ENCODE results near the gene CDCA3.
"Not testable (repeated sequence)": the region's sequence is repeated elsewhere in the genome, so short reads cannot be mapped to it uniquely, and the experiment has no call there.

The CDCA3 gene

DNA sequence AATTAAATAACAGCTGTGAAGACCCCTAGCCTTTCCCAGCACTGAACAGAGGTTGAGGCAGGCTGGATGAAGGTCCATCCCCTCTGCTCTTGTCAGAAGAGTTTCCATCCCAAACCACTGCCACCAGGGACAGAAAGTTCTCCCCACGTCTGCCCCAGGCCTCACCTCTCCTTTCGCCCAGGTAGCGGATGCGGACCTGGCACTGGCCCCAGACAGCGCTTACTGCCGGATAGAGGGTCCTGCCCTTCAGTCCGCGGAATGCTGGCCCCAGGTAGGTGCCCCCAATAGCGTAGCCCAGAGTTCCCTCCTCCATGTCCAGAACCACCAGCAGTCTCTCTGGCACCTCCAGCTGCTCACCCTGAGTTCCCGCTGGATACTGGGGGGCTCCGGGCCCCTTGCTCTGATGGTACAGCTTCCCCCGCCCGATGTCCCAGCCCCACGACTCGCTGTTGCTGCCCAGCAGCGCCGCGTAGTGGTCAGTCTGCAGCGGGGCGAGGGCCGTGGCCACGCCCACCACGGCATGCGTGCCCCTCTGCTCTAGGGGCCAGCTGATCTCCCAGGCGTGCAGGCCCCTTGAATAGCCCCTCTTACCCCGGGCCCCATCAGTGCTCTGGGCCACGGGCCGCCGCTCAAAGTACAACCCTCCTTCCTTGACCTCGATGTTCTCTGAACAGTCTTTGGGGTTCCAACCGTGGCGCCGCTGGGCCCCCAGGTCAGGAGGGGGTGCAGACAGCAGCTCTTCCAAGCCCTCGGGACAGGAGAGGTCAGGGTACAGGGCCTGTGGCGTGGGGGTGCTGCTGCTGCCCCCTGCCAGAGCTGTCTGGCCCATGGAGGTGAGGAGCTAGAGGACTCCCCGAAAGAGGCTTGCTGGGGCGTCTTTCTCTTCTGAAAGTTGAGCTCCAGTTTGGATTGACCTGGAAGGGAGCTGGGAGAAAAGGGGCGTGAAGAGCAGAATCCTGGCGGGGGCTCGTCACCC lies 21.3 kb upstream of the CDCA3 start:
- DNase-seq (ENCODE audit: low read depth): peak; percentile 73

DNA sequence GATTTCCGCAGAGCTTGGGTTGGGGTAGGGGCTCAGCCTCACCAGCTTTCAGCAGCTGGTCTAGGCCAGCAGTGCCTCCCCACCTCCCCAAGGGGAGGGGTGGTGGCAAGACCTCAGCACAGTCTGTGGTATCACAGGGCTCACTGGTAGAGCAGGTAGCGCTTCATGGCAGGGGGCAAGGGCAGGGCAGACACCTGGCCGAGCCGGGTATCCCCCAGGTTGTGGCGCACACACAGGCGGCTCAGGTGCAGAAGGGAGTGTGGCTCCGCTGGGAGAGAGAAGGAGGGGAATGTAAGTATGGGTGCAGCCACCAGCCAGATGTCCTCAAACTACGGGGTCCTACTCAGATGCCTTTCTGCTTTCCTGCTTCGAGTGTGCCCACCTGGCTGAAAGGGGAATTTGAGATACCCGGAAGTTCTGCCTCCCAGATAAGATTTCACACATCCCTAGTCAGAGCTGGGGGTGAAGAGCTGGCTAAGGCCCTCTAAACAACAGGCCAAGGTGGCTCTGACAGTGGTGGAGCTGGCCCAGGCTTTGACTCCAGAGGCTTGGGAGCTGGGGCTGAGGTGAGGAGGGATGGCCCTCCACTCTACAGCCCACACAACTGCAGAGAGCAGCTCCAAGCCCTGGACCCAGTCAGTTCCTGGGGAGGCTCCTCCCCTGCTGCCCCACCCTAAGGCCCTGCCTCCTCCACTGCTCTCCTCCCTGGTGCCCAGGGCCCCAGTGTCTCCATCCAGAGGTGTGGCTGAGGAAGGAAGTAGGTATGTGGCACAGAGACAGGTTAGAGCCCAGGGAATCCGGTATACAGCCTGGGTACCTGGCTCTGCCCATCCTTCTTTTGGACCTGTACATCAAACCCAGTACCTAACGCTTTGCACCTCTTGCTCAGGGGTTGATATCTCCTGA lies 20.2 kb upstream of the CDCA3 start:
- no peak for DNase-seq (ENCODE audit: low read depth)

GRCh38 chr12:6870304-6870703 lies 19.2 kb upstream of the CDCA3 start:
- DNase-seq (ENCODE audit: low read depth): not testable (repeated sequence)

- DNase-seq (ENCODE audit: low read depth): peak; percentile 73
Measured at GRCh38 chr12:6869049-6870021, 18.2 kb upstream of the CDCA3 start.

DNA sequence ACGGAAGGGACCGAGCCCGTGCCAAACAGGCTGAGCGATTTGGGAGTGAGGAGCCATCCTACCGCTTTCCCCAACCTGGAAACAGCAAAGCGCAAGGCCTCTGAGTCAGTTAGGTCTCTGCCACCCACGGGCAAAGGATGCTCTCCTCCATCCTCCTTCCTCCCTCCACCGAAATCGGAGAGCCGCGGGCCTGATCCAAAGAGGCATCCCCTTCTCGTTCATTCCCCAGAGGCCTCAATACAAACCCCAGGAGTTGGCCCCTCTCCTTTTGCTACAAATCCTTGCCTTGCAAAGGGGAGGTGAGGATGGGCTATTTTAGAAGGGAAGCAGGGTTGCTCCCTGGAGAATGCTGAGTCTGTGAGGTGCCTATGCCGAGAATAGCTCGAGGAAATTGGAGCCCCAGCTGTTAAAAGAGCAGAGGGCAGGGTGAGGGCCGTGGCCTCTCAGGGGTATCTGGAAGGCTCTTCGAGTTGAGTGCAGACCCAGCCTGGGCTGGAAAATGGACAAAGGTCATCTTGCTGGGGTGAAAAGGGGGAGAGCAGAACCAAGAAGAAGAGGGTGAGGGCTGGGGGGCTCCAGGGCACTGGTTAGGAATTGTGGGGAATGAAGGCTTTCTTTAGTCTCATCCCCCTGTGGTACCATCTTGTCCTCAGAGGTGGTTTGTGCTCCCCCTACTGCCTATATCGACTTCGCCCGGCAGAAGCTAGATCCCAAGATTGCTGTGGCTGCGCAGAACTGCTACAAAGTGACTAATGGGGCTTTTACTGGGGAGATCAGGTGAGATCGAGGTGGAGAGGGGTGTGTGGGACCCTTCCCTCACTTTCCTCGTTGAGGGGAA lies 17.3 kb upstream of the CDCA3 start:
- no peak for DNase-seq (ENCODE audit: low read depth)

DNA sequence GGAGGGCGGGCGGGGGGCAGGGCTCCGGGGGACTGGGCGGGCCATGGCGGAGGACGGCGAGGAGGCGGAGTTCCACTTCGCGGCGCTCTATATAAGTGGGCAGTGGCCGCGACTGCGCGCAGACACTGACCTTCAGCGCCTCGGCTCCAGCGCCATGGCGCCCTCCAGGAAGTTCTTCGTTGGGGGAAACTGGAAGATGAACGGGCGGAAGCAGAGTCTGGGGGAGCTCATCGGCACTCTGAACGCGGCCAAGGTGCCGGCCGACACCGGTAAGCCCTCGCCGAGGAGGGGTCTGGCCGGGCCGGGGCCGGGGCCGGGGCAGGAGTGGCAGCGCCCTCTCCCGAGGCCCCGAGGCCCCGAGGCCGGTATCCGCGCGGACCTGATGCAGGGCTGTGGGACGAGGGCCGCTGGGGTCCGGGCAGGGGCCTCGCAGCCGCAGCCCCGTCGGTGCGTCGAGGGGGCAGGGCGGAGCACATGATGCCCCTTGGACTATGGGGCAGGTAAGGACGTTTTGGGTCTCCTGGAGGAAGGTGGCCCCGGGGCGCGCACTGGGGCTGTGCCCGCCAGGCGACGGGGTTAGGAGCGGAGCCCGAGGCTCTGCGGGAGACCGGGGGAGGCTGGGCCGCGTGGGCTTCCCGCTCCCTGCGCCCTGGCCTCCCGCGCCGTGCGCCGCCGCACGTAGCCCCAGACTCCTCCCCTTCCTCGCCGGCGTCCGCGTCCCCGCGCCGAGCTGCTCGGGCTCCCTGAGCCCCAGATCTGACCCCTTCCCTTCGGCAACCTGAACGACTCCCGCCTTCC lies 16.5 kb upstream of the CDCA3 start, which contains the start of gene TPI1:
TPI1 (plus strand) TSS at position 119 of the 798 bp plus-strand sequence; CDS start at position 155, 36 bp downstream.
- peak; percentile 68 for DNase-seq (ENCODE audit: low read depth)

DNA sequence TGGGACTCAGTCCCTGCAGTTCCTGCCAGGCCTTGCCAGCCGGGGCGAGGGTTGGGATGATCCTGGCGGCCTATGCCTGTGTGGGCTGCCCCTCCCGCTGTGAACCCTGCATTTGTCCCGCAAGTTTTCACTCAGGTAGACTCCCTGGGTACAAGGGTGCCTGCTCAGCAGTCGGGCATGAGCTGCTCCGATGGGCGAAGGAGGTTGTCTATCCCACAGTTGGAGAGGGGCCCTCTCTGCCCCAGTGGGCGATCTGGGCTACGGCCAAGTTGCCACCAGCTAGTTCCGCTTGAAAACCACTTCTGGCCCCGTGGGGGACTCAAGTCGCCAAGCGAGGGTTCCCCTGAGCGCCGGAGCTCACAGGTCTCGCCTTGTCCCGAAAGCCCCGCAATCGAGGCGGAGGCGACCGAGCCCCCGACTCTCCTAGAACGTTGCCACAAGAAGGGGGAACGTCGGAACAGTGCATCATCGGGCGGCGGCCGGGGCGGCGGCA lies 15.9 kb upstream of the CDCA3 start:
- DNase-seq (ENCODE audit: low read depth): no peak

GRCh38 chr12:6866163-6866919 lies 15.3 kb upstream of the CDCA3 start:
- DNase-seq (ENCODE audit: low read depth): no peak

GRCh38 chr12:6865307-6865706 lies 14.2 kb upstream of the CDCA3 start:
- DNase-seq (ENCODE audit: low read depth): not testable (repeated sequence)

GRCh38 chr12:6863586-6864321 lies 12.7 kb upstream of the CDCA3 start:
- no peak for DNase-seq (ENCODE audit: low read depth)

DNA sequence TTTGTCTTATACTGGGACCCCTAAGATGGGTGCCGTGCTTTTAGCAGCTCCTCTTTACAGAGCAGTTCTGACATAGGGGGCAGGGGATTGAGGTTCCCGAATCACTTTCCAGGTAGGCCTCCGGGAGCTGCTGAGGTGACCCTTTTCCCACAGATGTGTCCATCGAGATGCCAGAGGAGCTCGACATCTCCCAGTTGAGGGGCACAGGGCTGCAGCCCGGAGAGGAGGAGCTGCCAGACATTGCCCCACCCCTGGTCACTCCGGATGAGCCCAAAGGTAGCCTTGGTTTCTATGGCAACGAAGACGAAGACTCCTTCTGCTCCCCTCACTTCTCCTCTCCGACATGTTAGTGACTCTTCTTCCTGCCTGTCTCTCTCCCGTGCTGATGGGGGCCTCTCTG lies 11.9 kb upstream of the CDCA3 start:
- DNase-seq (ENCODE audit: low read depth): no peak

- DNase-seq (ENCODE audit: low read depth): no peak
Measured at GRCh38 chr12:6861391-6861790, 10.3 kb upstream of the CDCA3 start.

- DNase-seq (ENCODE audit: low read depth): no peak
Measured at GRCh38 chr12:6860942-6861341, 9.9 kb upstream of the CDCA3 start.

GRCh38 chr12:6860116-6860515 lies 9.0 kb upstream of the CDCA3 start:
- no peak for DNase-seq (ENCODE audit: low read depth)

DNA sequence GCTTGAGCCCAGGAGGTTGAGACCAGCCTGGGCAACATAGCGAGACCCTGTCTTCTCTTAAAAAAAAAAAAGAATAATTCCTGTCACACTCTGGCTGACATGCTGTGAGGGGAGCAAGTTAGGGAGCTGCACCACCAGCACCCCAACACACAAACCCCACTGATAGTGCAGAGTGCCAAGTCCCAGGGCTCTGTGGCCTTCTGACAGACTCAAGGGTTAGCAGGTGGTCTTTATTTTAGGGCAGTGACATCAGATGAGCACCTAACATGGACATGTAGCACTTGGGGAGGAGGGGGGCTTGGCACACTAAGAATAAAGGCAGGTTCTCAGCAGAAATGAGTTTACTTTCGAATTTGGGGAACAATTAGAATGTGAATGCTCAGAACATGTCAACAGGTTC lies 7.7 kb upstream of the CDCA3 start:
- DNase-seq (ENCODE audit: low read depth): no peak

GRCh38 chr12:6855322-6855721 lies 4.2 kb upstream of the CDCA3 start:
- no peak for DNase-seq (ENCODE audit: low read depth)

GRCh38 chr12:6854036-6854435 lies 3.0 kb upstream of the CDCA3 start:
- DNase-seq (ENCODE audit: low read depth): no peak

GRCh38 chr12:6853626-6854025 lies 2.5 kb upstream of the CDCA3 start:
- DNase-seq (ENCODE audit: low read depth): no peak

Data from activated T-helper 1 cell treated with Interleukin-2 at 50 U/mL for 16 hours (primary cell).